Iris pigment epithelial cell (primary cell): ENCODE results near the gene RHBDL1.

Source experiments
- DNase-seq: peaks from one replicate; pipeline ENCODE4 v3.0.0-alpha.2; 2011; ENCODE audit warnings: low read depth

Gene RHBDL1

GRCh38 chr16:657487-657886, 18.0 kb upstream of the RHBDL1 start:
- DNase-seq = no peak

- no peak for DNase-seq
These were observed 16.5 kb upstream of the RHBDL1 start for GRCh38 chr16:658679-659571.

DNA sequence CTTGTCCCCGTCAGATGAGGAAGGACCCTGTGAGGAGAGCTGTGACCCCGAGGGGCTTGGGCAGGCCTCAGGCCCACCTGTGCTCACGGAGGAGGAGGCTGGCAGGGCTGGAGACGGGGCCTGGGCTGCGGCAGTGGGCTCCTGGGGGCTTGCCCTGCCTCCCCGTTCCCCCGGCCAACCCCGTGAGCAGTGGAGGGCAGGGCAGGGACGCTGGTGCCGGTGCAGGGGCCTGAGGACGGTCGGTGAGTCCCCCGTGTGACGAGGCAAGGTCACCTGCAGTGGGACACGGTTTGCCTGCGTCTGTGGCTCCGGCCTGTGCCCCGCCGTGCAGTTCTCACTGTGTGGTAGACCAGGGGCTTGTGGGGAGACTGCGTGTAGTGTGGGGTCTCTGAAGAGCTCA, 15.9 kb upstream of the RHBDL1 start:
- no peak for DNase-seq

GRCh38 chr16:660132-660458, 15.4 kb upstream of the RHBDL1 start:
- no peak for DNase-seq

GRCh38 chr16:660459-661183, 14.8 kb upstream of the RHBDL1 start:
- peak; percentile 82 for DNase-seq

GRCh38 chr16:661184-661821, 14.2 kb upstream of the RHBDL1 start:
- no peak for DNase-seq

- no peak for DNase-seq
These were observed 13.4 kb upstream of the RHBDL1 start for GRCh38 chr16:662095-662494.

GRCh38 chr16:662597-662996, 12.9 kb upstream of the RHBDL1 start:
- no peak for DNase-seq

- no peak for DNase-seq
These were observed 8.9 kb upstream of the RHBDL1 start for GRCh38 chr16:666572-666971.

- no peak for DNase-seq
These were observed 8.2 kb upstream of the RHBDL1 start for GRCh38 chr16:667113-667779.

DNA sequence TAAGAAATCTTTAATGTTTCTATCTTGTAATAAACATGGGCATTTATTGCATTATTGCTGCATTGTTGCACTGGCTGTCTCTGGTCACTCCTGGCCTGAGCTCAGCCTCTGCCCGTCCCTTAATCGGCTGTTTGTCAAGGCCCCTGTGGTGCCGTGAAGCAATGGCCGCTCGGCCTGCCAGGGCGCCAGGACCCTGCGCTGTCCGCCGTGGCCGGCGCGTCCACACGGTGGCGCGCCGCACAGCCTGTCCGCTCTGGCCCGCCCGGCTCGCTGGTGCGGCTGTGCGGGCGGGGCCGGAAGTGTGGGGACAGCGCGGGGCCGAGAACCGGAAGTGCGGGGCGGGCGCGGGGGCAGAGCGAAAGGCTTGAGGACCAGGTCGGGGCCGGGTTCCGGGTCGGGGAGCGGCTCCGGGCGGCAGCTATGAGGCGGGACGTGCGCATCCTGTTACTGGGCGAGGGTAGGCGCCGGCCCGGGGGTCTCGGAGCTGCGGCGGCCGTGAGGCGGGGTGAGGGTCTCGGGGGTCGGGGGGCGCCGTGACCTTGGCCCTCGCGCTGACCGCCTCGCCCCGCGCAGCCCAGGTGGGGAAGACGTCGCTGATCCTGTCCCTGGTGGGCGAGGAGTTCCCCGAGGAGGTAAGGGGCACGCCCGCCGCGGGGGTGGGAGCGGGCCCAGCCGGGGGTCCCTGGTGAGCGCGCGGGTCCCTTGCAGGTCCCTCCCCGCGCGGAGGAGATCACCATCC, 7.5 kb upstream of the RHBDL1 start, which contains the start of gene RHOT2:
Gene RHOT2 (plus strand): TSS at position 353 of the 739 bp plus-strand sequence. CDS start 68 bp downstream, at position 421.
- DNase-seq = peak; percentile 91

DNA sequence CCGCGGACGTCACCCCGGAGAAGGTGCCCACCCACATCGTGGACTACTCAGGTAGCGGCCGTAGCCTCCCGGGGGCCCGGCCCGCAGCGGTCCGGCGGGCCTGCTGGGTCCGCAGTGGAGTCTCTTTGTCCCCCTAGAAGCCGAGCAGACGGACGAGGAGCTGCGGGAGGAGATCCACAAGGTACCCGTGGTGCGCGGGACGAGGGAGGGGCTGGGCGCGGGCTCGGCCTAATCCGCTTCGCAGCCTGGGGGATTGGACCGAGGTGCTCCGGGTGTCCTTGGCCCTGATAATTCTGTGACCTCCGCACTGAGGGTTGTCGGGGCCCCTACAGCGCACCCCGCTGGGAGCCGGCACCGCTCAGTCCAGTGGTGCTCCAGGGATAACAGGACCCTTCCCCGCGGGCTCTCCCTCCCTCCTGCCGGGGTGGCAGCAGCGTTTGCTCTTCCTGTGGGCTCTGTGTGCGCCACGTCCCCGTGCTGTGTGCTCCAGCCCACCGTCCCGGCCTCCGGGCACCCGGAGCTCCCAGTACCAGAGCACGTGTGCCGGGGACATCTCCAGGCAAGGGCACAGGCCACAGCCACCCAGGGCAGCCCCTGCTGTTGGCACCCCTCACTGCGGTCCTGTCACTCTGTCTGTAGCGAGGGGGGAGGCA, 6.8 kb upstream of the RHBDL1 start:
- DNase-seq = peak; percentile 39

DNA sequence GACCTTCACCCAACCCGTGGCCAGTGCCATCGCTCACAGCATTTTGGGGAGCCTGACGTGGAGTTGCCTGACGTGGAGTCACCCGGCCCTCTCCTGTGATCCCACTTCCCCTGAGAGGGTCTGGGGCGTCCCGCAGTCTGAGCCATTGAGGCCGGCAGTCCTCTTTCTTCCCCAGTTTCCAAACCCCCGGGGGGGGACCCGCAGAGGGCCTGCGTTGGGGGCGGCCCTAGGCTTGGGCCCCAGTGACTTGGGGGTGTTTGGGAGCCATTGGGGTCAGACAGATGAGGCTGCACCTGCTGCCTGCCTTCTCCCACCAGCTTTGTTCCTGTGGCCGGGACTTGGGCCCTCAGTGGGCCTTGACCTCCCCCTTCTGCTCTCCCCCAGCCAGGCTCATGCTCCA, 5.8 kb upstream of the RHBDL1 start:
- no peak for DNase-seq

GRCh38 chr16:670485-671352, 4.8 kb upstream of the RHBDL1 start:
- DNase-seq = no peak

DNA sequence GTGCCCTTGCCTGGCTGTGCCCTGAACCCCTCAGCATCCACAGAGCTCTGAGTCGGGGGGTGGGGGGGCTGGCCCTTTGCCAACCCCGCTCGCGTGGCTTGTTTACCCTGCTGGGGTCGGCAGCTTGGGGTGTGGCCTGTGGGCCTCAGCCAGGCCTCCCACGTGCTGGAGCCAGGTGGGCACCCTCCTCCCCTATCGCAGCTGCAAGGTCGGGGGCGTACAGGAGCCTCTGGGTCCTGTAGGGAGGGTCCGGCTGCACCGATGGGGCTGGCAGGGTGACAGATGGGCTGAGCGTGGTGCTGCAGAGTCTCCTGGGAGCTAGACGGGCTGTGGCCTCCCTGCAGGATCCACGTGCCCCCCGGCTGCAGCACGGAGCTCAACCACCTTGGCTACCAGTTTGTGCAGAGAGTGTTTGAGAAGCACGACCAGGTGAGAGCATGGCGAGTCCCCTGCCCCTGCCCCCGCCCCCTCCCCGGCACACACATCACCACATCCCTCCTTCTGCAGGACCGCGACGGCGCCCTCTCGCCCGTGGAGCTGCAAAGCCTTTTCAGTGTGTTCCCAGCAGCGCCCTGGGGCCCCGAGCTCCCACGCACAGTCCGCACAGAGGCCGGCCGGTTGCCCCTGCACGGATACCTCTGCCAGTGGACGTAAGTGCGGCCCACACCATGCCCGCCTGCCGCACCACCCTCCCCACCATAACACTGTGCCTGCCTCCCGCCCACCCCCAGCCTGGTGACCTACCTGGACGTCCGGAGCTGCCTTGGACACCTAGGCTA, 3.9 kb upstream of the RHBDL1 start:
- DNase-seq = no peak

DNA sequence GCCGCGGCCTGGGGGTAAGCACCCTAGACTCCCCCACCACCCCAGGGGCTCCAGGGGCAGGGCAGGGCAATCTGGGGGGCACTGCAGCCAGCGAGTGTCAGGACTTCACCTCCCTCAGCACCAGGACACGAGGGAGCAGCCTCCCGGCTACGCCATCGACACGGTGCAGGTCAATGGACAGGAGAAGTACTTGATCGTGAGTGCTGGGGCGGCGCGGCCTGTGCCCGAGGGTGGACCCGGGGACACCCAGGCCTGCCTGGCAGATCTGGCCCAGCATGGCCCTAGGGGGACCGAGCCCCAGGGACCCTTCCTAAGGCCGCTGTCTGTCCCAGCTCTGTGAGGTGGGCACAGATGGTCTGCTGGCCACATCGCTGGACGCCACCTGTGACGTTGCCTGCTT, 3.1 kb upstream of the RHBDL1 start:
- no peak for DNase-seq

- DNase-seq = no peak
These were observed 2.6 kb upstream of the RHBDL1 start for GRCh38 chr16:672851-673250.

DNA sequence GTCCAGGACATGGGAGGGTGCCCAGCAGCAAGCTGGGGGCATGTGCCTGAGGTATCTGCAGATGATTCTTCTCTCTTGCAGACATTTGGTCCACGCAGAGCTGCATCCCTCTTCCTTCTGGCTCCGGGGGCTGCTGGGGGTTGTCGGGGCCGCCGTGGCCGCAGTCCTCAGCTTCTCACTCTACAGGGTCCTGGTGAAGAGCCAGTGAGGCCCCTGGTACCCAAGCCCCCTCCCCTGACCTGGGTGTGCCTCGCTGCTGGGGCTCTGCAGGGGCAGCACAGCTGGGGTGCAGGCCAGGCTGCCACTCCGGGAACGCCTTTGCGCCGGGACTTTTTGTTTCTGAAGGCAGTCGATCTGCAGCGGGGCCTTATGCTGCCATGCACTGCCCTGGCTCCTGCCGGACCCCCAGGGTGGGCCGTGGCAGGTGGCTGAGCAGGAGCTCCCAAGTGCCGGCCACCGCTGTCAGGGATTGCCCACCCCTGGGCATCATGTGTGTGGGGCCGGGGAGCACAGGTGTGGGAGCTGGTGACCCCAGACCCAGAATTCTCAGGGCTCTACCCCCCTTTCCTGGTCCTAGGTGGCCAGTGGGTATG, 2.0 kb upstream of the RHBDL1 start:
- DNase-seq = no peak
